HG03135 (cell line): ENCODE measurements around the gene SLC38A5.
"Not testable (repeated sequence)": the region's sequence is repeated elsewhere in the genome, so short reads cannot be mapped to it uniquely, and the experiment has no call there.

ENCODE experiments used
- ATAC-seq: cut with Tn5 transposase; IDR thresholded peaks from one replicate; pipeline ENCODE4 v1.9.1; 2021; ENCODE audit warnings: mild to moderate bottlenecking, moderate library complexity; ENCODE audit not compliant: unreplicated experiment

Gene SLC38A5

GRCh38 chrX:48470110-48470832 lies at the start of gene SLC38A5:
SLC38A5 (minus strand) TSS chrX:48470260; CDS start chrX:48467924, 2,336 bp downstream.
- no peak for ATAC-seq

GRCh38 chrX:48519481-48519880 lies 49.4 kb upstream of the SLC38A5 start:
- not testable (repeated sequence) for ATAC-seq

- ATAC-seq = no peak
These were observed 46.9 kb upstream of the SLC38A5 start for GRCh38 chrX:48516987-48517386.

- ATAC-seq = no peak
These were observed 46.2 kb upstream of the SLC38A5 start for GRCh38 chrX:48516285-48516684.

GRCh38 chrX:48515842-48516241 lies 45.8 kb upstream of the SLC38A5 start:
- no peak for ATAC-seq

- no peak for ATAC-seq
These were observed 44.9 kb upstream of the SLC38A5 start for GRCh38 chrX:48514868-48515460.

GRCh38 chrX:48514126-48514806 lies 44.2 kb upstream of the SLC38A5 start:
- ATAC-seq = no peak

GRCh38 chrX:48513670-48514069 lies 43.6 kb upstream of the SLC38A5 start:
- ATAC-seq = no peak

GRCh38 chrX:48512371-48512935 lies 42.4 kb upstream of the SLC38A5 start:
- ATAC-seq = no peak

GRCh38 chrX:48511560-48511959 lies 41.5 kb upstream of the SLC38A5 start:
- no peak for ATAC-seq

GRCh38 chrX:48509619-48510018 lies 39.6 kb upstream of the SLC38A5 start:
- no peak for ATAC-seq

- peak; percentile 16 for ATAC-seq
These were observed 39.2 kb upstream of the SLC38A5 start for GRCh38 chrX:48509245-48509590.

- ATAC-seq = peak; percentile 81
These were observed 38.6 kb upstream of the SLC38A5 start, which contains the start of gene PORCN for GRCh38 chrX:48508400-48509244. PORCN (plus strand) TSS chrX:48508992; CDS start chrX:48509821, 829 bp downstream.

GRCh38 chrX:48507246-48507645 lies 37.2 kb upstream of the SLC38A5 start:
- no peak for ATAC-seq

GRCh38 chrX:48505481-48505880 lies 35.4 kb upstream of the SLC38A5 start:
- ATAC-seq = no peak

GRCh38 chrX:48504261-48504660 lies 34.2 kb upstream of the SLC38A5 start:
- no peak for ATAC-seq

- no peak for ATAC-seq
These were observed 28.3 kb upstream of the SLC38A5 start for GRCh38 chrX:48498374-48498809.

GRCh38 chrX:48497871-48498270 lies 27.8 kb upstream of the SLC38A5 start:
- no peak for ATAC-seq

GRCh38 chrX:48496660-48497059 lies 26.6 kb upstream of the SLC38A5 start:
- ATAC-seq = no peak

- no peak for ATAC-seq
These were observed 23.9 kb upstream of the SLC38A5 start for GRCh38 chrX:48493890-48494364.
